ENCODE measurements around the gene MRTFA.

GRCh38 chr22:40641269-40641668 is 4.8 kb upstream of the MRTFA start:
- TF ChIP-seq L3MBTL2 (conservative IDR thresholded peaks at IDR 0.05) = no peak
- no peak for TF ChIP-seq FOXK2 (IDR thresholded peaks at IDR 0.05)
- TF ChIP-seq SP1 (IDR thresholded peaks at IDR 0.05) = no peak
- peak; percentile 61 for TF ChIP-seq PKNOX1 (IDR thresholded peaks at IDR 0.05)
- TF ChIP-seq FOXA1 (IDR thresholded peaks at IDR 0.05) = no peak
- no peak for TF ChIP-seq ZNF384 (IDR thresholded peaks at IDR 0.05)
- TF ChIP-seq SUZ12 (IDR thresholded peaks at IDR 0.05) = no peak
- no peak for TF ChIP-seq TARDBP (IDR thresholded peaks at IDR 0.05)
- no peak for TF ChIP-seq LEF1 (IDR thresholded peaks at IDR 0.05; ENCODE audit: borderline replicate concordance)
- TF ChIP-seq ELF4 (IDR thresholded peaks at IDR 0.05) = no peak
- TF ChIP-seq HDGF (IDR thresholded peaks at IDR 0.05; ENCODE audit: borderline replicate concordance) = no peak
- no peak for TF ChIP-seq BHLHE40 (IDR thresholded peaks at IDR 0.05; ENCODE audit: borderline replicate concordance)
